HG02798 (cell line): Measurements from ENCODE around the gene ZNF429.
"Not testable (repeated sequence)": the region's sequence is repeated elsewhere in the genome, so short reads cannot be mapped to it uniquely, and the experiment has no call there.

Source experiments
- ATAC-seq: cut with Tn5 transposase; IDR thresholded peaks from one replicate; pipeline ENCODE4 v1.9.1; 2021; ENCODE audit warnings: mild to moderate bottlenecking; ENCODE audit not compliant: unreplicated experiment, poor library complexity

ZNF429 gene

GRCh38 chr19:21587549-21587948 lies 82.1 kb downstream of the ZNF429 start:
- no peak for ATAC-seq

- no peak for ATAC-seq
Measured at GRCh38 chr19:21588065-21588601, 82.7 kb downstream of the ZNF429 start.

DNA sequence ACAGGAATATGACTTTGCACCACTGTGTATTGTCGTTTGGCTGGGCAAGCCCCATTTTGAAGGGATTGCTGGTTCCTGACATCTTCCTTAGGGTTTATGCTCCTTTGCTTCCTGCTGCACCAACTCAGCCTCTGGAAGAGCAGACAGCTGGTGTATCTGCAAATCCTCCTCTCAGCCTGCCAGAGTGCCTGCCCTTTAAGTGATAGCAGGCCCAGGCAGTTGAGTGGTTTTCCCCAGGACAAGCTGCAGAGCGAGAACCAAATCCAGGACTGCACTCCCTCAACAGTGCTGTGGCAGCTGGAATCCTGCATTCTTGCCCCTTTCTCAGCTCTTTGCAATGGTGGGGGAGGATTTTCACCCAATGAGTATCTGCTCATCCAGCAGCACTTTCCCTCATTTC lies 85.5 kb downstream of the ZNF429 start:
- ATAC-seq: no peak

- ATAC-seq: no peak
Measured at GRCh38 chr19:21593008-21593481, 87.6 kb downstream of the ZNF429 start.

- no peak for ATAC-seq
Measured at GRCh38 chr19:21593502-21593901, 88.1 kb downstream of the ZNF429 start.

GRCh38 chr19:21593934-21594820 lies 88.8 kb downstream of the ZNF429 start:
- ATAC-seq: no peak

GRCh38 chr19:21595185-21595584 lies 89.8 kb downstream of the ZNF429 start:
- no peak for ATAC-seq

GRCh38 chr19:21602082-21602658 lies 96.8 kb downstream of the ZNF429 start:
- no peak for ATAC-seq

DNA sequence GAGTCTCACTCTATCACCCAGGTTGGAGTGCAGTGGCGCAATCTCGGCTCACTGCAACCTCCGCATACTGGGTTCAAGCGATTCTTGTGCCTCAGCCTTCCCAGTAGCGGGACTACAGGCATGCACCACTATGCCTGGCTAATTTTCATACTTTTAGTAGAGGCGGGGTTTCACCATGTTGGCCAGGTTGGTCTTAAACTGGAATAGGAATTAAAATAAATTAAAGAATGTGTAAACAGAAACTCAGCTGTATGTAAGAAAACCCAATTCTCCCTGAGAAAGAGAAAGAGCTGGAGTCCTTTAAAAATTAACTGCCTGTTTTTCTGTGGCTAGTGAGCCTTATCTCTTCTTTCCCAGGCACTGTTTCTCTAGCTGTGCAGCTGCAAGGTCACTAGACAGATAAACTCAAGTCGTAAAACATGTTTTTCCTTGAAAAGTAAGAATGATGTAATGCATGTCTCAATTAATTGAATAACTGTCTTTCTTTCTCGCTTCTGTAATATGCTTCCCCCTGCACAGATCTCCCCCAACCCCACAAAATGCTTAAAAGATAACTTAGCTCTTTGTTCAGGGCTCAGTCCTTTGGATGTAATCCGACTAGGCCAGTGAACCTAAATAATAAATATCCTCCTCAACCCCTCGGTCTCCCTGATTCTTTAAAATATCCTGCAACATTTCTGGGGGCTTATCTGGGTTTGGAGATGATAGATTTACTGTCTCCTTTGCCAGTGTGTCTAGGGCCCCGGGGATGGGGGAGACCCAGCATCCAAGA lies 97.4 kb downstream of the ZNF429 start:
- ATAC-seq: not testable (repeated sequence)

- ATAC-seq: no peak
Measured at GRCh38 chr19:21603431-21604231, 98.2 kb downstream of the ZNF429 start.

- ATAC-seq: no peak
Measured at GRCh38 chr19:21604351-21604926, 99.0 kb downstream of the ZNF429 start.
